Measurements from ENCODE around the gene BUD31. TPM values are rescaled to one million over a fixed set of nuclear protein-coding genes. Genes with fewer than 3 reads are reported as not detected.

The BUD31 gene
- total and polyA plus RNA-seq, 2 of the 4 experiments (the other 2 are of a cell fraction): 72.6 to 97.2 TPM

DNA sequence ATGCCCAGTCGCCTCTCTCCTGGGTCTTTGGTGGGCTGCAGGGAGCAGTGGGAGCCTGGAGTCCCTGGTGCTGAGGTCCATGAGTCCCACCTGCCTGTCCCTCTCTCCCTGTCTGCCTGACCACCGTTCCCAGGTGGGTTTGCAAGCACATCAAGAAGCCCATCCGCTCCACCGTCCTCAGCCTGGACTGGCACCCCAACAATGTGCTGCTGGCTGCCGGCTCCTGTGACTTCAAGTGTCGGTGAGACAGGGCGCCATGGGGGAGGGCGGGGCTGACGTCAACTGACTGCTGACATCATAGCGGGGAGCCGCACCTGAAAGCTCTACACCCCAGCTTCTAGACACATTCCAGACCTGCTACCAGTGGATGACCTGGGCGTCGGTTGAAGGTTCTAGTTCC is 19.0 kb upstream of the BUD31 start:
- intact Hi-C loops (cut with micrococcal nuclease): no loop called here
- H2BK15ac ChIP-seq (ENCODE audit: low read depth, low read length): no peak overlapping the region
- no peak overlapping the region for H3K14ac ChIP-seq (replicated peaks; ENCODE audit: low read depth, low read length)
- H2AK5ac ChIP-seq (ENCODE audit: low read depth, low read length): no peak overlapping the region
- dilution Hi-C loops (cut with HindIII; ENCODE audit: low sequenced_read_pairs, unreplicated experiment): no loop called here
- H3K9me3 ChIP-seq (ENCODE audit: control insufficient read depth, insufficient read depth, low read length): no peaks in the 10 kb centered on the region
- no peak overlapping the region for H2BK120ac ChIP-seq (ENCODE audit: low read depth, low read length)
- TF ChIP-seq NFE2L2 (IDR thresholded peaks at IDR 0.05; ENCODE audit: low read depth, low read length) (no peak), CEBPB (IDR thresholded peaks at IDR 0.05; ENCODE audit: low read depth, low read length) (no peak), MAFK (IDR thresholded peaks at IDR 0.05; ENCODE audit: low read depth, low read length) (no peak), CTCF (conservative IDR thresholded peaks at IDR 0.05; ENCODE audit: low read depth, low read length) (no peak), FOS (IDR thresholded peaks at IDR 0.05; ENCODE audit: low read depth, low read length) (no peak), ELK1 (IDR thresholded peaks at IDR 0.05; ENCODE audit: borderline replicate concordance, low read depth, low read length) (no peak), BHLHE40 (IDR thresholded peaks at IDR 0.05; ENCODE audit: low read depth, low read length) (no peak), RAD21 (IDR thresholded peaks at IDR 0.05; ENCODE audit: low read length) (no peak), USF2 (IDR thresholded peaks at IDR 0.05; ENCODE audit: low read depth, low read length) (no peak), MXI1 (IDR thresholded peaks at IDR 0.05; ENCODE audit: borderline replicate concordance, low read depth, low read length) (no peak), MAZ (IDR thresholded peaks at IDR 0.05; ENCODE audit: borderline replicate concordance, low read depth, low read length) (no peak), RFX5 (IDR thresholded peaks at IDR 0.05; ENCODE audit: low read depth, low read length) (no peak), SMC3 (IDR thresholded peaks at IDR 0.05; ENCODE audit: low read depth, low read length) (no peak), CHD1 (IDR thresholded peaks at IDR 0.05; ENCODE audit: low read depth, low read length) (no peak), POLR2A (IDR thresholded peaks at IDR 0.05; ENCODE audit: low read depth, low read length) (no peak), RCOR1 (IDR thresholded peaks at IDR 0.05; ENCODE audit: insufficient replicate concordance, low read length) (no peak)
- H3K9me1 ChIP-seq (ENCODE audit: insufficient read depth, low read length): peaks cover 3% of the 10 kb centered on the region
- no peak for ATAC-seq (ENCODE audit: low read depth)
- no peak overlapping the region for H3K4me2 ChIP-seq (ENCODE audit: low read depth, low read length)
- no peak for DNase-seq
- peaks cover 35% of the 10 kb centered on the region for H4K20me1 ChIP-seq (ENCODE audit: insufficient read depth, low read length)
- no peak overlapping the region for H3K27ac ChIP-seq (ENCODE audit: insufficient read depth, low read length)
- H3K4me1 ChIP-seq (ENCODE audit: control insufficient read depth, insufficient read depth, low read length): peaks cover 7% of the 10 kb centered on the region
- no peak overlapping the region for H3K4me3 ChIP-seq (ENCODE audit: insufficient read depth, low read depth, low read length)
- H3K56ac ChIP-seq (ENCODE audit: extremely low read depth, insufficient read depth, low read length): no peak overlapping the region
- no peak overlapping the region for H3K4ac ChIP-seq (ENCODE audit: low read depth, low read length)
- no peak overlapping the region for H4K5ac ChIP-seq (ENCODE audit: low read depth, low read length)
- H4K8ac ChIP-seq (ENCODE audit: low read depth in 2 of 2, low read length in 2 of 2): no peak overlapping the region
- WGBS, 2 experiments (ENCODE audit: extremely low coverage in 2 of 2, insufficient read length in 1 of 2): 93% methylated on average over 7 of the region's 13 CpGs; no CpG with 5 or more reads in 1 of the 2 experiments
- no peak overlapping the region for H2AK9ac ChIP-seq (replicated peaks; ENCODE audit: low read depth, low read length, poor library complexity)
- in situ Hi-C loops (cut with MboI; ENCODE audit: low sequenced_read_pairs): no loop called here
- H3K27me3 ChIP-seq (ENCODE audit: control insufficient read depth, insufficient read depth, low read length): no peaks in the 10 kb centered on the region
- CTCF ChIA-PET: interaction anchor here (0.6 kb wide), 1 partner anchor 12 kb away, joined by 5 read pairs; no protein-coding TSS in a partner anchor
- POLR2A ChIA-PET (ENCODE audit: unreplicated experiment): no interaction called here
- no peak overlapping the region for H2AFZ ChIP-seq (replicated peaks; ENCODE audit: low read length, poor library complexity)
- H4K91ac ChIP-seq (ENCODE audit: insufficient read depth, low read depth, low read length): no peak overlapping the region
- H3K79me1 ChIP-seq (ENCODE audit: low read depth in 1 of 2, low read length in 2 of 2): peaks cover 5 to 53% of the 10 kb centered on the region in 2 experiments
- H3K23ac ChIP-seq (ENCODE audit: low read depth, low read length): no peak overlapping the region
- no peak overlapping the region for H2BK20ac ChIP-seq (ENCODE audit: low read depth, low read length)
- BruUV-seq (replicated peaks): no TSS peak
- no peak overlapping the region for H3K18ac ChIP-seq (ENCODE audit: low read depth, low read length)
- no peak overlapping the region for H2BK5ac ChIP-seq (ENCODE audit: low read depth, low read length, poor library complexity, severe bottlenecking)
- peaks cover 52% of the 10 kb centered on the region for H3K36me3 ChIP-seq (ENCODE audit: control insufficient read depth, insufficient read depth, low read length)
- no peak overlapping the region for H3K9ac ChIP-seq (ENCODE audit: low read depth, low read length)

Data from IMR-90 (cell line).